IPS-20b (cell line): ENCODE results near the gene GALNT6.
"Not testable (repeated sequence)": the region's sequence is repeated elsewhere in the genome, so short reads cannot be mapped to it uniquely, and the experiment has no call there.

Experiments
- H3K27ac ChIP-seq: one replicate; pipeline ENCODE4 v1.5.1; 2013; ENCODE audit warnings: low read length
- H3K27me3 ChIP-seq: 2 replicates; pipeline ENCODE4 v1.6.1; 2013; ENCODE audit warnings: mild to moderate bottlenecking, low read length, inconsistent platforms; ENCODE audit not compliant: insufficient read depth
- H3K36me3 ChIP-seq: 2 replicates; pipeline ENCODE4 v1.6.1; 2013; ENCODE audit warnings: low read depth, mild to moderate bottlenecking, inconsistent platforms, low read length, moderate library complexity; ENCODE audit not compliant: insufficient read depth
- H3K4me1 ChIP-seq: 2 replicates; pipeline ENCODE4 v1.6.1; 2013; ENCODE audit warnings: mild to moderate bottlenecking, control low read depth, inconsistent platforms, low read length, moderate library complexity; ENCODE audit not compliant: insufficient read depth
- H3K4me3 ChIP-seq: 2 replicates; pipeline ENCODE4 v1.5.1; 2013; ENCODE audit warnings: mild to moderate bottlenecking, low read length, inconsistent platforms
- H3K9ac ChIP-seq: 2 replicates; pipeline ENCODE4 v1.6.1; 2013; ENCODE audit warnings: low read depth, mild to moderate bottlenecking, inconsistent platforms, low read length, moderate library complexity
- H3K9me3 ChIP-seq: 2 replicates; pipeline ENCODE4 v1.6.1; 2013; ENCODE audit warnings: mild to moderate bottlenecking, low read depth, low read length, inconsistent platforms; ENCODE audit not compliant: insufficient read depth

The GALNT6 gene

DNA sequence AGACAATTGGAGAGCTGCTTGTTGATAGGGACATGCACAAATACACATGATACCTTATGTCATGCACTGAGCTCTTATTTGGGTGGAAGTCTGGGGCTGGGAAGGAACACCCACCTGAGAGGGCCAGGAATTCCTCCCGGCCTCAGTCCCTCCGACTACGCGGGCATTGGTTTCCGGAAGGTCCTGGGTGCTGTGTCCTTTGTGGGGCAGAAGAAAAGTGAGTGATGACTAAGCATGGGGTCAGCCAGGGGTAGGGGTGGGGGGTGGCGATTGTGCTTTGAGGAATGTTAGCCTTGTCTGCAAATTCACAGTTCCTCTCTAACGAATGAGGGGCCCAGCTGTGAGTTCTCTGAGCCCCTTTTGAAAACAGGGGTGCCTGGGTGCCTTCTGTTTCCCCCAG lies 45.5 kb downstream of the GALNT6 start:
- Histone ChIP-seq H3K27ac (no peak overlapping the region), H3K4me3 (no peak overlapping the region), H3K4me1 (no peaks in the 10 kb centered on the region), H3K9me3 (no peaks in the 10 kb centered on the region), H3K9ac (no peak overlapping the region), H3K27me3 (no peaks in the 10 kb centered on the region), H3K36me3 (no peaks in the 10 kb centered on the region)

DNA sequence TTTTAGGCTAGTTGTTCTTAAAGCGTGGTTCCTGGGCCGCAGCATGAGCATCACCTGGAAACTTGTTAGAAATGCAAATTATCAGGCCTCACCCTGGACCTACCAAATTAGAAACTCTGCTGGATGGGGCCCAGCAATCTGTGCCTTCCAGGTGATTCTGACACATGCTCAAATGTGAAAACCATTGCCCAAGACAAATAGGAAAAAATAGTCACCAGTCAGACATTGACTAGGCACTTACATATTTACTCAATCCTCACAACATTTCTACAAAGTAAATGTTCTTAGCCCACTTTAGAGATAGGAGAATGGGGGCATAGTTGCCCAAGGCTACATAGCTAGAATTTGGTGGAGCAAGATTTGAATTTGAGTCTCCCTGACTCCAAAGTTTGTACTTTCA lies 48.0 kb downstream of the GALNT6 start:
- no peak overlapping the region for H3K27ac ChIP-seq

DNA sequence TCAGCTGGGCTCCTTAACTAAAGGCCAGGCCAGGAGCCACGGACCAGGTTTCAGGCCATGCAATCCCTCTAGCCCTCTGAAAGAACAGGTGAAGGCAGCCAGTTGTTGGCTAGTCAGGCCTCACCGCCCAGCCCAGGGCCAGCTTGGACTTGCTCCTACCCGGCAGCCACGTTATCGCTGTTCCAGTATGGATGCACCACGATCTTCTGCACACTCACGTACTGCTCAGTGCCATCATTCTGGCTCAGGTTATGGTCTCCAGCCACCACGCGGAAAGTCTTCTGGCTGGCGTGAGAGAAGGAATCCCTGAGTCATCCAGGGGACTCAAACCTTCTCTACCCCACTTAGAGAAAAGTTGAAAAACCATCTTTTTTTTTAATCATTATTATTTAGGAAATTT lies 48.8 kb downstream of the GALNT6 start:
- H3K9ac ChIP-seq: no peak overlapping the region
- H3K9me3 ChIP-seq: no peaks in the 10 kb centered on the region
- no peaks in the 10 kb centered on the region for H3K4me1 ChIP-seq
- no peaks in the 10 kb centered on the region for H3K36me3 ChIP-seq
- H3K27me3 ChIP-seq: no peaks in the 10 kb centered on the region
- no peak overlapping the region for H3K4me3 ChIP-seq
- no peak overlapping the region for H3K27ac ChIP-seq

More for the DNA sequence above, 48.0 kb downstream of the GALNT6 start:
- Histone ChIP-seq H3K4me3 (no peak overlapping the region), H3K9me3 (no peaks in the 10 kb centered on the region), H3K4me1 (no peaks in the 10 kb centered on the region), H3K36me3 (no peaks in the 10 kb centered on the region), H3K9ac (no peak overlapping the region), H3K27me3 (no peaks in the 10 kb centered on the region)

DNA sequence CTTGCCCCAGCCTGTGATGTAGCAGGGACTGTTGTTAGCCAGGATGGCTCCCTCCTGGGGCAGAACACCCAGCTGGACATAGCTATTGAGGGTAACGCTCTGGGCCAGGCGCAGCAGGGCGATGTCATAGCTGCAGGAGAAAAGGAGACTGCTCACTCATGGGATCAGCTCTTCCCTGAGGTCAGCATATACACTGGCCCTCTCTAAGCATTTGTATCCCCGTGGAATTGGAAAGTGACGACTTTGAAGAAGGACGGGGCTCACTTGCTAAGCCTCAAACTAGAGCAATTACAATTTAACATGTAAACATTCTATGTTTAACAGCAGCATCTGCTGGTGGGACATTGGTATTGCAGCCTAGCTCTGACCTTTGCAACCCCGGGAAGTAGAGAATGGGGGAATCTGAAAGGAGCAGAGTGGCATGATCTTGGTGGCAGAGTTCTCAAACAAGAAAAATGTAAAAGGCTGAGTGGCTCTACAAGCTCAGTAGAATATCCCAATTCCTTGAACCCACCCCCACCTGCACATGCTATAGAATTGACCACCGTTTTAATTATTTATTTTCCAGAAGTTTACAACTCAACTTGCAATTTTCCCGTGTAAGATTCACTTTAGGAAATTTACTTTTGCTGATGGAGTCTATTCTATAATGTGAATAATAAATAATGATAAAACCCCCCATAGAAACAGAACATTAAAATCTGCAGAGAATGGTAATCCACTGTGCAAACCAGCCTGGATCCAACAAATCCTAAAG lies 49.8 kb downstream of the GALNT6 start:
- H3K27ac ChIP-seq: no peak overlapping the region
- no peaks in the 10 kb centered on the region for H3K36me3 ChIP-seq
- H3K4me1 ChIP-seq: no peaks in the 10 kb centered on the region
- peak overlapping the region; percentile 55 for H3K4me3 ChIP-seq
- H3K27me3 ChIP-seq: no peaks in the 10 kb centered on the region
- no peaks in the 10 kb centered on the region for H3K9me3 ChIP-seq
- H3K9ac ChIP-seq: peak overlapping the region; percentile 40; the same call in 1 of the 2 replicates

DNA sequence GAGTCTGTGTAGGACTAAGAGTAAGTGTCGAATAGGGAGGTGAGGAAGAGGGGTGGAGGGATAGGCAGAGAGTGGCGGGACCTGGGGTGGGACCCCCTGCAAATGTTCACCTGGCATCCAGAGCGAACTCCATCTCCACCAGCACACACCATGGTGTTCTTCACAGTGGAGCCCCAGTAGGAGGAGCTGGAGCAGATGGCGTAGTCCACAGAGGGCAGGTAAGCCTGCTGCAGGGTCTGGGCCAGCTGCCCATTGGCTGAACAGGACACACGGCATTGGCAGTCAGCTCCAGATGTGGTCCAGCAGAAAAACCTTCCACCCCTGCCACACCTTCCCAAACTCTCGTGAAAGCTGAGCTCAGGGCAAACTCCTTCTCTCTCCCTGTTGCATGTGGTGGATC lies 51.5 kb downstream of the GALNT6 start:
- Histone ChIP-seq H3K9ac (no peak overlapping the region), H3K4me3 (no peak overlapping the region), H3K27me3 (no peaks in the 10 kb centered on the region), H3K36me3 (no peaks in the 10 kb centered on the region), H3K4me1 (no peaks in the 10 kb centered on the region), H3K27ac (no peak overlapping the region), H3K9me3 (no peaks in the 10 kb centered on the region)

DNA sequence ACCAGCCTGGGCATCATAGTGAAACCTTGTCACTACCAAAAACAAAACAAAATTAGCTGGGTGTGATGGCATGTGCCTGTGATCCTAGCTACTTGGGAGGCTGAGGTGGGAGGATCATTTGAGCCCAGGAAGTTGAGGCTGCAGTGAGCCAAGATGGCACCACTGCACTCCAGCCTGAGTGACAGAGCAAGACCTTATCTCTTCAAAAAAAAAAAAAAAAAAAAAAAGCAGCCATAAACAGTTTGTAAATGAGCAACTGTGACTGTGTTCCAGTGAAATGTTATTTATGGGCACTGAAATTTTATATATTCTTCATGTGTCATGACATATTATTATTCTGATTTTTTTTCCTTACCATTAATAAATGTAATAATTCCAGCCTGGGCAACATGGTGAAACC lies 53.9 kb downstream of the GALNT6 start:
- H3K4me1 ChIP-seq, H3K36me3 ChIP-seq, H3K9me3 ChIP-seq, H3K9ac ChIP-seq, H3K27me3 ChIP-seq, H3K27ac ChIP-seq, H3K4me3 ChIP-seq: not testable (repeated sequence)

DNA sequence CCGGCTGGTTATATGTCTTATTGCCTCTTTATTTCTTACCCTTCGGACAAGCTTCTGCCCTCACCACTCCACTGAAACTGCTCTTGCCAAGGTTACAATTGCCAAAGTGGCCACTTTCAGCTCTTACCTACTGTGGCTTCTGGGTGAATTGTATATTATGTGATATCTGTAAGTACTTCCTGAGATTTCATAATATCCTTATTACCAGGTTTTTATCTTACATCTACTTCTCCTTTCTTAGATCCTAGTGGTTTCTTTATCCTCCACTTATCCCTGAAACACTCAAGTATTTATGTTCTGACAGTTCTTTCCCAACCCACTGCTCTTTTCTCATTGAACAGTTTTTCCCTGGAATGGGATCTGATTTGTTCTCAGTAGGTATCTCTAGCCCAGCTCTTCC lies 55.3 kb downstream of the GALNT6 start:
- H3K4me3 ChIP-seq: no peak overlapping the region
- no peaks in the 10 kb centered on the region for H3K27me3 ChIP-seq
- H3K9ac ChIP-seq: no peak overlapping the region
- no peaks in the 10 kb centered on the region for H3K4me1 ChIP-seq
- no peak overlapping the region for H3K27ac ChIP-seq
- H3K9me3 ChIP-seq: no peaks in the 10 kb centered on the region
- H3K36me3 ChIP-seq: no peaks in the 10 kb centered on the region

DNA sequence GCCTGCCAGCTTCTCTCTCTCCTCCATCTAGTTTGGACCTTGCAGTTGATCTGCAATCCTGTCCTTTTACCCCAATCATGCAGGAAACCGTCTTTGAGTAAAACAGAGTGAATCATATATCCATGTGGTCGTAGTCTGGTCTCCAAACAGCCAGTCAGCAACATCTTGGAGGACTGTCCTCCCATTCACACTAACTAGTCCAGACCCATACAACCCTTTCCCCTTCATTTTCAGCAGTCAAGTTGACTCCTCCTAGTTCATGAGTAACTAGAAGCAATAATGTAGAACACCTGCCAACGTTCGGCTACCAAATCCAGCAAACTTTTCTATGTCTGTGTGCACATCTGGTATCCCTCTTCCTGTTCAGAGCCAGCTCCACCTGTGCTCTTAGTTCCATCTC lies 56.4 kb downstream of the GALNT6 start:
- Histone ChIP-seq H3K27ac (no peak overlapping the region), H3K4me3 (no peak overlapping the region), H3K9ac (no peak overlapping the region), H3K27me3 (no peaks in the 10 kb centered on the region), H3K4me1 (no peaks in the 10 kb centered on the region), H3K36me3 (no peaks in the 10 kb centered on the region), H3K9me3 (no peaks in the 10 kb centered on the region)

DNA sequence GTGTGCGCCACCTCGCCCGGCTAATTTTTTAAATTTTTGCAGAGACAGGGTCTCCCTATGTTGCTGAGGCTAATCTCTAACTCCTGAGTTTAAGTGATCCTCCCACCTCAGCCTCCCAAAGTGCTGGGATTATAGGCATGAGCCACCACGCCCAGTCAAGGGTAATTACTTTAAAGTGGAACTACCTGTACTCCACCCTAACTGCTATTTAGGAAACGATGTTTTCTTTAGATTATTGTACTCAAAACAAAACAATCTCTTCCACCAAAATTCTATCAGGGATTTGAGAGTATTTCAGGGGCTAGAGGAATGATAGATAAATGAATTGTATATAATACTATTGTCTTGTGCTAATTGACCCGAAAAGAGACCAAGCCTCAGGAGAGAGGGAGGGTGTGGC lies 57.7 kb downstream of the GALNT6 start:
- no peaks in the 10 kb centered on the region for H3K27me3 ChIP-seq

DNA sequence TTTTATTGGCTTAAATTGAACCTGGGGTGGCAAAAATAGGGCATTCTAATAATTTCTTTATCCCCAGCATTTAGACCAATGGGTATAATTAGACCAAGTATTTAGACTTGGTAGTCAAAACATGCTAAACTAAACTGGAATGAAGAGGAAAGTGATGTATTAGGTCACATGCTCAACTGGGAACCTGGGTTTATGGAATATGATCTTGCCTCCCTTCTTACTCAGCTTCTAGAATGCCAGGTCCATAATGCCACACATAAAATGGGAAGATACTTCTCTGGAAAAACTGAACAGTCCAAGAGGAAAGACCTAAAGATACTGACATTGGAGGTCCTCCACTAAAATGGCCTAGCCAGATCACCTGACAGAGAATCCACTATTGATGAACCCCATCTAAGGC lies 61.0 kb downstream of the GALNT6 start:
- Histone ChIP-seq H3K9me3 (no peaks in the 10 kb centered on the region), H3K4me3 (no peak overlapping the region), H3K27me3 (no peaks in the 10 kb centered on the region), H3K36me3 (no peaks in the 10 kb centered on the region), H3K9ac (no peak overlapping the region), H3K27ac (no peak overlapping the region), H3K4me1 (no peaks in the 10 kb centered on the region)

More for the DNA sequence above, 57.7 kb downstream of the GALNT6 start:
- Histone ChIP-seq H3K4me1 (no peaks in the 10 kb centered on the region), H3K4me3 (no peak overlapping the region), H3K9ac (no peak overlapping the region), H3K36me3 (no peaks in the 10 kb centered on the region), H3K9me3 (no peaks in the 10 kb centered on the region), H3K27ac (no peak overlapping the region)

DNA sequence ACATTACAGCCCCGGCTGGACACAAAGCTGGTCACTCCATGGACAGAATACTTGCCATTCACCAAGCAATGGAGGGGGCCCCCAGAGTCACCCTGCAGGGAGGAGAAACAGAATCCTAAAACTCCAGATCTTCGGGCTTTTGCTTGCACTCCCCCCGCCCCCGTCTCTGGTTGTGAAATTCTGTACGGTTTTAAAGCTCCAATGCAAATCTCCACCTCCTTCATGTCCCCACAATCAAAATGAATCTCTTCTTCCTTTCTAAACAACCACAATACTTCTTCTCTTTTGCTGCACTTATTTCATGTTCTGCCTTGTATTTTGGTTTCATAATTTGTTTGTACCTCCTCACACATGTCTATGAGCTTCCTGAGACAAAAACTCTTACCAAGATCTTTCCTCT lies 61.5 kb downstream of the GALNT6 start:
- no peaks in the 10 kb centered on the region for H3K27me3 ChIP-seq
- H3K9ac ChIP-seq: no peak overlapping the region
- H3K36me3 ChIP-seq: no peaks in the 10 kb centered on the region
- H3K9me3 ChIP-seq: no peaks in the 10 kb centered on the region
- no peak overlapping the region for H3K27ac ChIP-seq
- no peak overlapping the region for H3K4me3 ChIP-seq
- H3K4me1 ChIP-seq: no peaks in the 10 kb centered on the region

DNA sequence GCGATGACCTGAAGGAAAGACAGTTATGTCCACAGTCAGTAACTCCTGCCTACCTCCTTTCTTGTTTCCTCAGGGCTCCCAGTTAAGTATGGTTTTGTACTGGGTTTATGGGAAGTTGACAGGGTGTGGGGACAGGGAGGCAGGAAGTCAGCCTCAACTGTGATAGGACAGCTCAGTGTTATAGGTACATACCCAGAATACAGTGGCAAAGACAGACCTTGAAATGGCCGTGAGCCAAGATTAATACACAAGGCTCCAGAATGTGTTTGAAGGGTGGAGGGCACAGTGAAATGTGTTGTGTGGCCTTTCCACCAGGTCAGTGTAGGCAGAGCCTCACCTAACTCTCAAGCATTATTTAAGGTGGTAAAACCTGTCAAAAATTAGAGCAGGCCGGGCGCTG lies 62.6 kb downstream of the GALNT6 start:
- H3K4me3 ChIP-seq: no peak overlapping the region
- H3K4me1 ChIP-seq: no peaks in the 10 kb centered on the region
- H3K27me3 ChIP-seq: no peaks in the 10 kb centered on the region
- H3K9ac ChIP-seq: no peak overlapping the region
- no peaks in the 10 kb centered on the region for H3K36me3 ChIP-seq
- no peak overlapping the region for H3K27ac ChIP-seq
- H3K9me3 ChIP-seq: no peaks in the 10 kb centered on the region
